ENCODE measurements around the gene CYTH1. TPM values are rescaled to one million over a fixed set of nuclear protein-coding genes. Genes with fewer than 3 reads are reported as not detected.

CYTH1 gene
- polyA plus RNA-seq, 2 of the 4 experiments (the other 2 are of a cell fraction) = 38.5 to 46.2 TPM

- ATAC-seq (no peak), DNase-seq (ENCODE audit: low read depth in 1 of 2, low spot score in 1 of 2) (no peak), FAIRE-seq (peak; percentile 51)
- POLR2A ChIA-PET = no interaction called here
- Histone ChIP-seq H3K4me2 (no peak overlapping the region), H3K4me1 (no peaks in the 10 kb centered on the region), H3K27ac (no peak overlapping the region), H3K9me3 (no peaks in the 10 kb centered on the region), H3K4me3 (no peak overlapping the region)
- no peak for TF ChIP-seq NFE2L2 (conservative IDR thresholded peaks at IDR 0.05; ENCODE audit: low read length)
- TF ChIP-seq ZNF302 (CRISPR knock-in tag; IDR thresholded peaks at IDR 0.05) = no peak
- no peak for TF ChIP-seq CBX2 (IDR thresholded peaks at IDR 0.05; ENCODE audit: borderline replicate concordance, low read depth)
- TF ChIP-seq PHF8 (IDR thresholded peaks at IDR 0.05; ENCODE audit: borderline replicate concordance, low read depth) = no peak
- TF ChIP-seq HMGXB4 (CRISPR knock-in tag; IDR thresholded peaks at IDR 0.05; ENCODE audit: borderline replicate concordance) = no peak
- TF ChIP-seq SMC3 (IDR thresholded peaks at IDR 0.05) = no peak
- no peak for TF ChIP-seq HOXB13 (CRISPR knock-in tag; IDR thresholded peaks at IDR 0.05; ENCODE audit: low read depth)
- TF ChIP-seq MAFK (IDR thresholded peaks at IDR 0.05; ENCODE audit: partially characterized antibody) = no peak
- no peak for TF ChIP-seq EHMT2 (IDR thresholded peaks at IDR 0.05; ENCODE audit: low read depth)
- TF ChIP-seq BHLHE40 (IDR thresholded peaks at IDR 0.05; ENCODE audit: low read depth, low read length) = no peak
- TF ChIP-seq MYC (IDR thresholded peaks at IDR 0.05; ENCODE audit: borderline replicate concordance, low read length) = no peak
- no peak for TF ChIP-seq HOXA7 (CRISPR knock-in tag; IDR thresholded peaks at IDR 0.05)
- TF ChIP-seq CEBPB (IDR thresholded peaks at IDR 0.05) = no peak
- no peak for TF ChIP-seq E2F6 (IDR thresholded peaks at IDR 0.05; ENCODE audit: borderline replicate concordance, low read depth)
- no peak for TF ChIP-seq CHD2 (IDR thresholded peaks at IDR 0.05; ENCODE audit: low read length, partially characterized antibody)
- TF ChIP-seq MAX (IDR thresholded peaks at IDR 0.05) = no peak
- no peak for TF ChIP-seq FOXS1 (CRISPR knock-in tag; IDR thresholded peaks at IDR 0.05)
- TF ChIP-seq RFX5 (IDR thresholded peaks at IDR 0.05) = no peak
- TF ChIP-seq MAZ (IDR thresholded peaks at IDR 0.05; ENCODE audit: borderline replicate concordance, low read depth, low read length) = no peak
- no peak for TF ChIP-seq POLR2A (IDR thresholded peaks at IDR 0.05; ENCODE audit: low read length)
- 90% methylated on average over 3 of the region's 3 CpGs for WGBS (ENCODE audit: missing lambda C conversion rate)
- CTCF ChIA-PET = interaction anchor here (0.7 to 2.8 kb wide), 3 partner anchors 8 to 241 kb away, joined by 3 to 11 read pairs (median 3); no protein-coding TSS in a partner anchor
These were observed 94.9 kb downstream of the CYTH1 start for GRCh38 chr17:78687125-78687524.

- WGBS (ENCODE audit: missing lambda C conversion rate) = 92% methylated on average over 6 of the region's 6 CpGs
- Histone ChIP-seq H3K9me3 (no peaks in the 10 kb centered on the region), H3K4me3 (no peak overlapping the region), H3K27ac (peak overlapping the region in 1 of 2 experiments; percentile 57; a peak in 2 of 6 replicates), H3K4me1 (peaks cover 27% of the 10 kb centered on the region), H3K4me2 (no peak overlapping the region)
- no peak for TF ChIP-seq CEBPB (IDR thresholded peaks at IDR 0.05)
- TF ChIP-seq RCOR1 (IDR thresholded peaks at IDR 0.05; ENCODE audit: low read depth, low read length) = no peak
- TF ChIP-seq ATOH8 (CRISPR knock-in tag; IDR thresholded peaks at IDR 0.05; ENCODE audit: low read depth) = no peak
- TF ChIP-seq CBX2 (IDR thresholded peaks at IDR 0.05; ENCODE audit: borderline replicate concordance, low read depth) = no peak
- ChIA-PET POLR2A (no interaction called here), CTCF (interaction anchor here (0.9 to 2.7 kb wide), 5 partner anchors 9 to 187 kb away, joined by 4 to 13 read pairs (median 5); no protein-coding TSS in a partner anchor)
- DNase-seq (ENCODE audit: low read depth in 1 of 2, low spot score in 1 of 2) = no peak
- no peak for FAIRE-seq
- no peak for ATAC-seq
These were observed 98.0 kb downstream of the CYTH1 start for GRCh38 chr17:78684026-78684425.
